ENCODE results near the gene NAGLU.

GRCh38 chr17:42560246-42560645 is 24.2 kb downstream of the NAGLU start:
- no peak for TF ChIP-seq CTCF (IDR thresholded peaks at IDR 0.05)
- TF ChIP-seq EP300 (IDR thresholded peaks at IDR 0.05), result no peak
- no peak for TF ChIP-seq POLR2A (IDR thresholded peaks at IDR 0.05; ENCODE audit: low read depth)
